ENCODE data around the gene SPSB1.

The SPSB1 gene

DNA sequence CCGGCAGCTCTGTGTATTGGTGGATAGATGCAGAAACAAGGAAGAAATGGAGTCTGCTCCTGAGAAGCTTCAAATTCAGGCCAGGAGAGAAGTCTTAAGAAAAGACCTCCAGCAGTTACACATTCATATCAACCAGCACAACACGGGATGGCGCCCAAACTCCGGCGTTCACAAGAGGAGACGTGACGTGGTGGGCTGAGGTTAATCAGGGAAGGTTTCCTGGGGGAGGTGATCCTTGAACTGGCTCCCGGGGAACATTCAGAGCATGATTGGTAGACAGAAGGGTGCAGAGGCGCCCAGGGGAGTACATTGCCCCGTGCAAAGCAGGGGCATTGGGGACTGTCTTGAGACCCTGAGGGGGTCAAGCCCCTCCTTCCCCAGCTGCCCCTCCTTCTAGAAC is 27.7 kb upstream of the SPSB1 start:
- H3K27me3 ChIP-seq (replicated peaks in 2 of 5; ENCODE audit: control insufficient read depth in 4 of 5, insufficient read depth in 5 of 5, low read length in 4 of 5), result no peaks in the 10 kb centered on the region
- ChIA-PET CTCF (interaction anchor here (0.8 to 1.4 kb wide), 4 partner anchors 19 to 192 kb away, joined by 3 to 4 read pairs (median 4); no protein-coding TSS in a partner anchor), POLR2A (no interaction called here)
- peaks cover 2 to 11% (median 7%) of the 10 kb centered on the region in 4 experiments for H3K4me1 ChIP-seq (ENCODE audit: control extremely low read depth in 1 of 4, control insufficient read depth in 4 of 4, insufficient read depth in 4 of 4, low read length in 3 of 4)
- no peaks in the 10 kb centered on the region for H3K9me3 ChIP-seq (ENCODE audit: control extremely low read depth in 1 of 5, control insufficient read depth in 4 of 5, insufficient read depth in 2 of 5, low read depth in 1 of 5, low read length in 4 of 5)
- H3K27ac ChIP-seq (ENCODE audit: insufficient read depth in 1 of 2, low read depth in 1 of 2, low read length in 2 of 2, poor library complexity in 1 of 2, severe bottlenecking in 2 of 2), result no peak overlapping the region
- no peak overlapping the region for H3K4me3 ChIP-seq (ENCODE audit: control insufficient read depth in 1 of 7, extremely low read depth in 1 of 7, insufficient read depth in 4 of 7, low read depth in 2 of 7, low read length in 6 of 7)
- 94% methylated on average over 9 of the region's 10 CpGs for WGBS (ENCODE audit: insufficient coverage)
- DNase-seq, result no peak
- peaks cover 0 to 36% (median 7%) of the 10 kb centered on the region in 4 experiments for H3K36me3 ChIP-seq (ENCODE audit: control insufficient read depth in 4 of 4, insufficient read depth in 4 of 4, low read length in 3 of 4)

DNA sequence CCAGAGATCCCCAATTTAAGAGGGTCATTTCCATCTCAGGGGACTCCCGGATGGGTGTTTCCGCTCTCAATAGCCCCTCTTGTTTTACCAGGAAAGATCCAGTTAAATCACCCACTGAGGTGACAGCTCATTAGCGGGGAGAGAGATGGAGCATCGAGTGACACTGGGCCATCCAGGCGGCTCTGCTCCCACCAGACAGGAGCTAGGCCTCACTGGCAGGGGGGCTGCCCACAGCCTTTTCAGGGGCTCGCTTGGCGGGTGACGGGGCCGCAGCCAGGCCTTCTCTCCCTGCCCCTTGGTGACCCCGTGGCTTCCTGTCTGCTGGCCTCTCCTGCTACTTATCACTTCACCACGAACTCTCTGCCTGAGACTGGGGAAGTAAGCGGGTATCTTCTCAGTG is 26.7 kb upstream of the SPSB1 start:
- Histone ChIP-seq H3K36me3 (ENCODE audit: control insufficient read depth in 4 of 4, insufficient read depth in 4 of 4, low read length in 3 of 4) (peaks cover 0 to 36% (median 6%) of the 10 kb centered on the region in 4 experiments), H3K4me3 (ENCODE audit: control insufficient read depth in 1 of 7, extremely low read depth in 1 of 7, insufficient read depth in 4 of 7, low read depth in 2 of 7, low read length in 6 of 7) (no peak overlapping the region), H3K27me3 (replicated peaks in 2 of 5; ENCODE audit: control insufficient read depth in 4 of 5, insufficient read depth in 5 of 5, low read length in 4 of 5) (peaks cover 0 to 3% (median 0%) of the 10 kb centered on the region in 5 experiments), H3K27ac (ENCODE audit: insufficient read depth in 1 of 2, low read depth in 1 of 2, low read length in 2 of 2, poor library complexity in 1 of 2, severe bottlenecking in 2 of 2) (no peak overlapping the region), H3K9me3 (ENCODE audit: control extremely low read depth in 1 of 5, control insufficient read depth in 4 of 5, insufficient read depth in 2 of 5, low read depth in 1 of 5, low read length in 4 of 5) (no peaks in the 10 kb centered on the region), H3K4me1 (ENCODE audit: control extremely low read depth in 1 of 4, control insufficient read depth in 4 of 4, insufficient read depth in 4 of 4, low read length in 3 of 4) (peaks cover 0 to 11% (median 3%) of the 10 kb centered on the region in 4 experiments)
- no peak for DNase-seq
- WGBS (ENCODE audit: insufficient coverage), result 84% methylated on average over 9 of the region's 12 CpGs
- POLR2A ChIA-PET, result no interaction called here
- CTCF ChIA-PET, result interaction anchor here (1.1 to 1.4 kb wide), 4 partner anchors 23 to 225 kb away, joined by 3 to 4 read pairs (median 4); no protein-coding TSS in a partner anchor

DNA sequence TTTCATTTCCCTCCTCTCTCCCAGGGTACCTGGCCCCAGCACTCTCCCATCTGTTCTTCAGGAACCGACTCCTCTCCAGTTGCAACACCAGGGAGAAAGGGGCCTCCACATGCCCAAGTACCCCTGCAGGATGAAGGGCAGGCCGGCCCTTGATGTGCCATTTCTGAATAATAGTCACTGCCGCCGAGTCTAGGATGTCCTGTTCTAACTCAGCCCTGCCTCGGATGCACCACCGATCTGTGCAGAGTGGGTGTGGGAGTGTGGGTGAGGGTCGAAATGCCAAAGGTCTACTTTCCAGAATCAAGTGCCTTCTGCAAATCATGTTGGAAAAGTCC is 25.4 kb upstream of the SPSB1 start:
- ChIA-PET POLR2A (no interaction called here), CTCF (interaction anchor here (0.7 to 4.1 kb wide), 15 partner anchors 10 to 309 kb away, joined by 3 to 29 read pairs (median 3); no protein-coding TSS in a partner anchor)
- DNase-seq, result no peak
- WGBS (ENCODE audit: insufficient coverage), result 67% methylated on average over 2 of the region's 7 CpGs
- Histone ChIP-seq H3K36me3 (ENCODE audit: control insufficient read depth in 4 of 4, insufficient read depth in 4 of 4, low read length in 3 of 4) (peaks cover 0 to 31% (median 5%) of the 10 kb centered on the region in 4 experiments), H3K27ac (ENCODE audit: insufficient read depth in 1 of 2, low read depth in 1 of 2, low read length in 2 of 2, poor library complexity in 1 of 2, severe bottlenecking in 2 of 2) (no peak overlapping the region), H3K4me3 (ENCODE audit: control insufficient read depth in 1 of 7, extremely low read depth in 1 of 7, insufficient read depth in 4 of 7, low read depth in 2 of 7, low read length in 6 of 7) (no peak overlapping the region), H3K4me1 (ENCODE audit: control extremely low read depth in 1 of 4, control insufficient read depth in 4 of 4, insufficient read depth in 4 of 4, low read length in 3 of 4) (peaks cover 0 to 11% (median under 1%) of the 10 kb centered on the region in 4 experiments), H3K27me3 (replicated peaks in 2 of 5; ENCODE audit: control insufficient read depth in 4 of 5, insufficient read depth in 5 of 5, low read length in 4 of 5) (peaks cover 0 to 3% (median 0%) of the 10 kb centered on the region in 5 experiments), H3K9me3 (ENCODE audit: control extremely low read depth in 1 of 5, control insufficient read depth in 4 of 5, insufficient read depth in 2 of 5, low read depth in 1 of 5, low read length in 4 of 5) (no peaks in the 10 kb centered on the region)

DNA sequence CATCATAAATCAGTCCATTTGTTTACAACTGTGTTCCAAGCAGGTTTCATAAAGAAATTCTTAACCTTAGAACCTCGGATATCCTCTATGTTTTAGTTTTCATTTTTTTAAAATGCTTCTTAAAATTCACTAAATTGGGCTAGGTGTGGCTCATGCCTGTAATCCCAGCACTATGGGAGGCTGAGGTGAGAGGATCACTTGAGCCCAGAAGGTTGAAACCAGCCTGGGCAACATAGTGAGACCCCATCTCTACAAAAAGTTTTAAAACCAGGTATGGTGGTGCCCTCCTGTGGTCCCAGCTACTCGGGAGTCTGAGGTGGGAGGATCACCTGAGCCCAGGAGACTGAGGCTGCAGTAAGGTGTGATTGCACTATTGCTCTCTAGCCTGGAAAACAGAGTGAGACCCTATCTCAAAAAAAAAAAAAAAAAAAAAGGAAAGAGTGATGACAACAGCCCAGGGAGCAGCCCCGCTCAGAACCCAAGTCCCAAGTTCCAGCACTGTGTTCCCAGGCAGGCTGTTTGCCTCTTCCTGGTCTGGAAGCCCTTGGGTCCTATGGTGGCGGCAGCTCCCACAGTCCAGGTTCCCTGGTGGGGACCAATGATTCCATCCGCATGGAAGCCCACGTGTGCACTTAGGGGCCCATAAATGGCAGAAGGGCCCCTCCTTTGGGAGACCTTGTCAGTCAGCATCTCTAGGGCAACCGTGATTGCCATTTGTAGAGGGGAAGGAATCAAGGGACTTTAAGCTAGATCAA is 24.7 kb upstream of the SPSB1 start:
- Histone ChIP-seq H3K4me3 (ENCODE audit: control insufficient read depth in 1 of 7, extremely low read depth in 1 of 7, insufficient read depth in 4 of 7, low read depth in 2 of 7, low read length in 6 of 7) (no peak overlapping the region), H3K4me1 (ENCODE audit: control extremely low read depth in 1 of 4, control insufficient read depth in 4 of 4, insufficient read depth in 4 of 4, low read length in 3 of 4) (peaks cover 0 to 11% (median under 1%) of the 10 kb centered on the region in 4 experiments), H3K27me3 (replicated peaks in 2 of 5; ENCODE audit: control insufficient read depth in 4 of 5, insufficient read depth in 5 of 5, low read length in 4 of 5) (peaks cover 0 to 3% (median 0%) of the 10 kb centered on the region in 5 experiments), H3K9me3 (ENCODE audit: control extremely low read depth in 1 of 5, control insufficient read depth in 4 of 5, insufficient read depth in 2 of 5, low read depth in 1 of 5, low read length in 4 of 5) (no peaks in the 10 kb centered on the region), H3K27ac (ENCODE audit: insufficient read depth in 1 of 2, low read depth in 1 of 2, low read length in 2 of 2, poor library complexity in 1 of 2, severe bottlenecking in 2 of 2) (no peak overlapping the region), H3K36me3 (ENCODE audit: control insufficient read depth in 4 of 4, insufficient read depth in 4 of 4, low read length in 3 of 4) (peaks cover 0 to 24% (median 5%) of the 10 kb centered on the region in 4 experiments)
- ChIA-PET CTCF (interaction anchor here (1.4 to 4.1 kb wide), 5 partner anchors 12 to 226 kb away, joined by 3 to 29 read pairs (median 7); no protein-coding TSS in a partner anchor), POLR2A (no interaction called here)
- WGBS (ENCODE audit: insufficient coverage), result 94% methylated on average over 2 of the region's 7 CpGs
- DNase-seq, result no peak

DNA sequence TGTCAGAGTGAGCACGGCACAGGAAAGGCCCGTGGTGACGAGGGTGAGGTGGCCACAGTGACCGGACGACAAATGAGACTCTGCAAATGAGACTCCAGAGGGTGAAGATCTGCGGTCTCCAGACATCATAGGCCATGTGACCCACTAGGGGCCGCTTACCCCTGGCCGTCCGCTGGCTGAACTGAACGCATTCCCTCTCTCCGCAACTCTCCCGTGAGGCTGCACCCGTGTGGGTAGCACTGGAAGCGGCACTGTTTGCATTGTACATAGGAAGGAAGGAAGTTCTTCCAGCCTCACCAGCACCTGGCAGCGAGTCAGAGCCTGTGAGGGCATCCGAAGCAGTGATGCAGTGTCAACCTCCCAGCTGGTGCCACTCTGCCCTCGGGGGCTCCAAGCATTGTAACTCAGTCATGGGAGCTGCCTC is 23.6 kb upstream of the SPSB1 start:
- no peak overlapping the region for H3K27ac ChIP-seq (ENCODE audit: insufficient read depth in 1 of 2, low read depth in 1 of 2, low read length in 2 of 2, poor library complexity in 1 of 2, severe bottlenecking in 2 of 2)
- no peak overlapping the region for H3K4me3 ChIP-seq (ENCODE audit: control insufficient read depth in 1 of 7, extremely low read depth in 1 of 7, insufficient read depth in 4 of 7, low read depth in 2 of 7, low read length in 6 of 7)
- CTCF ChIA-PET, result interaction anchor here (1.4 to 4.1 kb wide), 4 partner anchors 13 to 222 kb away, joined by 3 to 29 read pairs (median 14); no protein-coding TSS in a partner anchor
- peaks cover 0 to 11% (median under 1%) of the 10 kb centered on the region in 4 experiments for H3K4me1 ChIP-seq (ENCODE audit: control extremely low read depth in 1 of 4, control insufficient read depth in 4 of 4, insufficient read depth in 4 of 4, low read length in 3 of 4)
- POLR2A ChIA-PET, result no interaction called here
- peaks cover 0 to 17% (median 5%) of the 10 kb centered on the region in 4 experiments for H3K36me3 ChIP-seq (ENCODE audit: control insufficient read depth in 4 of 4, insufficient read depth in 4 of 4, low read length in 3 of 4)
- H3K9me3 ChIP-seq (ENCODE audit: control extremely low read depth in 1 of 5, control insufficient read depth in 4 of 5, insufficient read depth in 2 of 5, low read depth in 1 of 5, low read length in 4 of 5), result no peaks in the 10 kb centered on the region
- no peak for DNase-seq
- H3K27me3 ChIP-seq (replicated peaks in 2 of 5; ENCODE audit: control insufficient read depth in 4 of 5, insufficient read depth in 5 of 5, low read length in 4 of 5), result peaks cover 0 to 3% (median 0%) of the 10 kb centered on the region in 5 experiments
- WGBS (ENCODE audit: insufficient coverage), result 91% methylated on average over 14 of the region's 17 CpGs

DNA sequence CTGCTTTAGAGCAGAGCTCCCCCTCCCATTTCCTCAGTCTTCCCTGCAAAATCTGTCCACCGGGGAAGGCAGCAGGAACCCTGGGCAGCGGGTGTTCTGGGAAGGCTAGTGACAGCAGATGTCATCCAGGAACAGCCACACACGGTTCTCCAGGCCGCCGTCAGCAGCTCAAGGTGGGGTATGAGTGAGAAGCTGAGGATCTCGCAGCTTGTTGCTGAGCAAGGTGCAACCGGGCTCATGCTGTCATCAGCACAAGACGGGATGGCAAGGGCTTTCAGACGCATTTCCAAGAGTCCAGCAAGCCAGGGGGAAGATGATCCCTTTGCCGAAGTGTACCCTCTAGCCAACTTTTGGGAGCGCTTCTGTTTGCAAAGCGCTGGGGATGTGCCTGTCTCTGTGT is 23.0 kb upstream of the SPSB1 start:
- Histone ChIP-seq H3K4me3 (ENCODE audit: control insufficient read depth in 1 of 7, extremely low read depth in 1 of 7, insufficient read depth in 4 of 7, low read depth in 2 of 7, low read length in 6 of 7) (no peak overlapping the region), H3K27ac (ENCODE audit: insufficient read depth in 1 of 2, low read depth in 1 of 2, low read length in 2 of 2, poor library complexity in 1 of 2, severe bottlenecking in 2 of 2) (no peak overlapping the region), H3K9me3 (ENCODE audit: control extremely low read depth in 1 of 5, control insufficient read depth in 4 of 5, insufficient read depth in 2 of 5, low read depth in 1 of 5, low read length in 4 of 5) (no peaks in the 10 kb centered on the region), H3K4me1 (ENCODE audit: control extremely low read depth in 1 of 4, control insufficient read depth in 4 of 4, insufficient read depth in 4 of 4, low read length in 3 of 4) (peaks cover 0 to 11% (median under 1%) of the 10 kb centered on the region in 4 experiments), H3K36me3 (ENCODE audit: control insufficient read depth in 4 of 4, insufficient read depth in 4 of 4, low read length in 3 of 4) (peaks cover 0 to 11% (median 4%) of the 10 kb centered on the region in 4 experiments), H3K27me3 (replicated peaks in 2 of 5; ENCODE audit: control insufficient read depth in 4 of 5, insufficient read depth in 5 of 5, low read length in 4 of 5) (peaks cover 0 to 3% (median 0%) of the 10 kb centered on the region in 5 experiments)
- WGBS (ENCODE audit: insufficient coverage), result 96% methylated on average over 11 of the region's 12 CpGs
- ChIA-PET CTCF (interaction anchor here (0.7 to 4.1 kb wide), 5 partner anchors 13 to 221 kb away, joined by 3 to 29 read pairs (median 3); no protein-coding TSS in a partner anchor), POLR2A (no interaction called here)
- no peak for DNase-seq
